HL-60/S4 treated with retinoic acid at 250 ng/mL for 4 days and 3 days (cell line): ENCODE measurements around the gene SMIM45.

ENCODE experiments used
- in situ Hi-C: fragments of 300-500 bp; cut with MboI; formaldehyde crosslinking; loops from 2 replicates; pipeline ENCODE4 v1.7.0; 2022; ENCODE audit warnings: low sequenced_read_pairs

Gene SMIM45

GRCh38 chr22:41966225-41966606 lies 14.3 kb downstream of the SMIM45 start:
- in situ Hi-C loops, result no loop called here

GRCh38 chr22:41966607-41967240 lies 14.8 kb downstream of the SMIM45 start:
- in situ Hi-C loops, result no loop called here

- in situ Hi-C loops, result no loop called here
Observed at GRCh38 chr22:41968601-41969000, 16.7 kb downstream of the SMIM45 start.

GRCh38 chr22:41969110-41969646 lies 17.2 kb downstream of the SMIM45 start, which contains the start of gene SEPTIN3:
Gene SEPTIN3 (plus strand): TSS chr22:41969443. CDS start chr22:41971493, 2,050 bp downstream.
- in situ Hi-C loops, result no loop called here

GRCh38 chr22:41970601-41971000 lies 18.7 kb downstream of the SMIM45 start:
- in situ Hi-C loops, result no loop called here

- in situ Hi-C loops, result no loop called here
Observed at GRCh38 chr22:41971431-41971830, 19.5 kb downstream of the SMIM45 start.

GRCh38 chr22:41974691-41975290 lies 22.8 kb downstream of the SMIM45 start:
- in situ Hi-C loops, result no loop called here

GRCh38 chr22:41975299-41976069 lies 23.5 kb downstream of the SMIM45 start:
- in situ Hi-C loops, result no loop called here

GRCh38 chr22:41976070-41976901 lies 24.3 kb downstream of the SMIM45 start:
- in situ Hi-C loops, result no loop called here

- in situ Hi-C loops, result no loop called here
Observed at GRCh38 chr22:41976961-41977566, 25.1 kb downstream of the SMIM45 start.

- in situ Hi-C loops, result no loop called here
Observed at GRCh38 chr22:41978732-41979131, 26.8 kb downstream of the SMIM45 start.

- in situ Hi-C loops, result no loop called here
Observed at GRCh38 chr22:41979423-41980250, 27.7 kb downstream of the SMIM45 start.

- in situ Hi-C loops, result no loop called here
Observed at GRCh38 chr22:41982865-41983264, 30.9 kb downstream of the SMIM45 start.

GRCh38 chr22:41983513-41984405 lies 31.8 kb downstream of the SMIM45 start:
- in situ Hi-C loops, result no loop called here

GRCh38 chr22:41987276-41987675 lies 35.3 kb downstream of the SMIM45 start:
- in situ Hi-C loops, result no loop called here

GRCh38 chr22:41989246-41989645 lies 37.3 kb downstream of the SMIM45 start:
- in situ Hi-C loops, result no loop called here

GRCh38 chr22:41991111-41991510 lies 39.2 kb downstream of the SMIM45 start:
- in situ Hi-C loops, result no loop called here

GRCh38 chr22:41992496-41992895 lies 40.5 kb downstream of the SMIM45 start:
- in situ Hi-C loops, result no loop called here

GRCh38 chr22:41995211-41995610 lies 43.3 kb downstream of the SMIM45 start:
- in situ Hi-C loops, result no loop called here
